Measurements from ENCODE around the gene VPS52. TPM values are rescaled to one million over a fixed set of nuclear protein-coding genes. Genes with fewer than 3 reads are reported as not detected.

VPS52 gene
- total RNA-seq, 1 donor from 2014 or later: 30.6 TPM

GRCh38 chr6:33247977-33248642, 23.6 kb downstream of the VPS52 start:
- H2AFZ ChIP-seq (ENCODE audit: low read depth, low read length): peak overlapping the region; percentile 86
- H3K4me1 ChIP-seq (ENCODE audit: insufficient read depth, low read length): peaks cover 31% of the 10 kb centered on the region
- DNase-seq (ENCODE audit: low read depth): peak; percentile 52
- peaks cover 3% of the 10 kb centered on the region for H3K27me3 Mint-ChIP-seq (ENCODE audit: low read depth, unreplicated experiment)
- H4K20me1 ChIP-seq (ENCODE audit: insufficient read depth, low read length): peaks cover 3% of the 10 kb centered on the region
- H3K4me1 Mint-ChIP-seq (ENCODE audit: low read depth, unreplicated experiment): peaks cover 26% of the 10 kb centered on the region
- H3K4me3 Mint-ChIP-seq (ENCODE audit: unreplicated experiment): peak overlapping the region; percentile 84
- H3K27ac ChIP-seq (ENCODE audit: low read depth, low read length): peak overlapping the region; percentile 73
- H3K9me3 ChIP-seq (ENCODE audit: insufficient read depth, low read depth, low read length): no peaks in the 10 kb centered on the region
- peak overlapping the region; percentile 77 for H3K27ac Mint-ChIP-seq (ENCODE audit: unreplicated experiment)
- peak; percentile 72 for TF ChIP-seq CTCF (IDR thresholded peaks at IDR 0.05; ENCODE audit: insufficient read depth, low read depth, low read length)
- TF ChIP-seq EZH2 (IDR thresholded peaks at IDR 0.05; ENCODE audit: insufficient read depth, low read length): no peak
- FAIRE-seq: no peak
- H3K27me3 ChIP-seq (ENCODE audit: insufficient read depth, low read length): peaks cover 2% of the 10 kb centered on the region
- H3K9ac ChIP-seq (ENCODE audit: low read length): peak overlapping the region; percentile 87
- no peaks in the 10 kb centered on the region for H3K79me2 ChIP-seq (ENCODE audit: insufficient read depth, low read length)
- H3K4me3 ChIP-seq (ENCODE audit: insufficient read depth, low read depth, low read length): peak overlapping the region; percentile 68
- H3K4me2 ChIP-seq (ENCODE audit: low read length): peak overlapping the region; percentile 99
- H3K9me3 Mint-ChIP-seq (ENCODE audit: unreplicated experiment): peaks cover 4% of the 10 kb centered on the region
- H3K36me3 ChIP-seq (ENCODE audit: insufficient read depth, low read length): peaks cover 6% of the 10 kb centered on the region
- peaks cover 8% of the 10 kb centered on the region for H3K36me3 Mint-ChIP-seq (ENCODE audit: low read depth, unreplicated experiment)

- Mint-ChIP-seq H3K27me3 (ENCODE audit: low read depth, unreplicated experiment) (peaks cover 23% of the 10 kb centered on the region), H3K4me3 (ENCODE audit: unreplicated experiment) (no peak overlapping the region), H3K9me3 (ENCODE audit: unreplicated experiment) (peaks cover 3% of the 10 kb centered on the region), H3K27ac (ENCODE audit: unreplicated experiment) (no peak overlapping the region), H3K36me3 (ENCODE audit: low read depth, unreplicated experiment) (no peaks in the 10 kb centered on the region), H3K4me1 (ENCODE audit: low read depth, unreplicated experiment) (no peaks in the 10 kb centered on the region)
- no peaks in the 10 kb centered on the region for H3K36me3 ChIP-seq (ENCODE audit: insufficient read depth, low read length)
- no peaks in the 10 kb centered on the region for H3K79me2 ChIP-seq (ENCODE audit: insufficient read depth, low read length)
- H3K9ac ChIP-seq (ENCODE audit: low read length): no peak overlapping the region
- peaks cover 13% of the 10 kb centered on the region for H3K27me3 ChIP-seq (ENCODE audit: insufficient read depth, low read length)
- H4K20me1 ChIP-seq (ENCODE audit: insufficient read depth, low read length): no peaks in the 10 kb centered on the region
- no peaks in the 10 kb centered on the region for H3K9me3 ChIP-seq (ENCODE audit: insufficient read depth, low read depth, low read length)
- no peak overlapping the region for H3K4me2 ChIP-seq (ENCODE audit: low read length)
- H3K4me1 ChIP-seq (ENCODE audit: insufficient read depth, low read length): peaks cover 6% of the 10 kb centered on the region
- no peak overlapping the region for H3K27ac ChIP-seq (ENCODE audit: low read depth, low read length)
- TF ChIP-seq EZH2 (IDR thresholded peaks at IDR 0.05; ENCODE audit: insufficient read depth, low read length) (no peak), CTCF (IDR thresholded peaks at IDR 0.05; ENCODE audit: insufficient read depth, low read depth, low read length) (no peak)
- no peak overlapping the region for H2AFZ ChIP-seq (ENCODE audit: low read depth, low read length)
- FAIRE-seq (no peak), DNase-seq (ENCODE audit: low read depth) (no peak)
- H3K4me3 ChIP-seq (ENCODE audit: insufficient read depth, low read depth, low read length): no peak overlapping the region
Observed at GRCh38 chr6:33243476-33243875, 28.2 kb downstream of the VPS52 start.

GRCh38 chr6:33241968-33242367, 29.7 kb downstream of the VPS52 start:
- no peak for TF ChIP-seq EZH2 (IDR thresholded peaks at IDR 0.05; ENCODE audit: insufficient read depth, low read length)
- no peak for TF ChIP-seq CTCF (IDR thresholded peaks at IDR 0.05; ENCODE audit: insufficient read depth, low read depth, low read length)
- no peaks in the 10 kb centered on the region for H3K79me2 ChIP-seq (ENCODE audit: insufficient read depth, low read length)
- H3K27me3 ChIP-seq (ENCODE audit: insufficient read depth, low read length): peaks cover 13% of the 10 kb centered on the region
- H3K4me1 ChIP-seq (ENCODE audit: insufficient read depth, low read length): no peaks in the 10 kb centered on the region
- no peaks in the 10 kb centered on the region for H4K20me1 ChIP-seq (ENCODE audit: insufficient read depth, low read length)
- DNase-seq (ENCODE audit: low read depth) (no peak), FAIRE-seq (no peak)
- Mint-ChIP-seq H3K9me3 (ENCODE audit: unreplicated experiment) (peaks cover 3% of the 10 kb centered on the region), H3K27ac (ENCODE audit: unreplicated experiment) (peak overlapping the region; percentile 86), H3K4me3 (ENCODE audit: unreplicated experiment) (no peak overlapping the region), H3K27me3 (ENCODE audit: low read depth, unreplicated experiment) (peaks cover 34% of the 10 kb centered on the region), H3K4me1 (ENCODE audit: low read depth, unreplicated experiment) (no peaks in the 10 kb centered on the region), H3K36me3 (ENCODE audit: low read depth, unreplicated experiment) (no peaks in the 10 kb centered on the region)
- no peak overlapping the region for H3K9ac ChIP-seq (ENCODE audit: low read length)
- H3K4me2 ChIP-seq (ENCODE audit: low read length): no peak overlapping the region
- no peak overlapping the region for H3K27ac ChIP-seq (ENCODE audit: low read depth, low read length)
- no peaks in the 10 kb centered on the region for H3K9me3 ChIP-seq (ENCODE audit: insufficient read depth, low read depth, low read length)
- no peak overlapping the region for H3K4me3 ChIP-seq (ENCODE audit: insufficient read depth, low read depth, low read length)
- no peak overlapping the region for H2AFZ ChIP-seq (ENCODE audit: low read depth, low read length)
- no peaks in the 10 kb centered on the region for H3K36me3 ChIP-seq (ENCODE audit: insufficient read depth, low read length)

Data from astrocyte (in vitro differentiated cells and primary cell).